Parathyroid adenoma (tissue), 2 donors: ENCODE measurements around the gene RASGEF1B.

Experiments
- H2AFZ ChIP-seq: fragments of 300-600 bp; sonication (generic); one replicate; pipeline ENCODE4 v1.7.0; 2017; ENCODE audit warnings: antibody characterized with exemption, mild to moderate bottlenecking
- H3K27ac ChIP-seq: fragments of 300-600 bp; sonication (generic); one replicate; pipeline ENCODE4 v1.7.0; 2017
- H3K27me3 ChIP-seq: fragments of 300-600 bp; sonication (generic); one replicate; pipeline ENCODE4 v1.7.0; 2017; ENCODE audit warnings: low read length; ENCODE audit not compliant: control insufficient read depth, insufficient read depth
- H3K36me3 ChIP-seq: fragments of 300-600 bp; sonication (generic); one replicate; pipeline ENCODE4 v1.7.0; 2017; ENCODE audit warnings: low read length; ENCODE audit not compliant: control insufficient read depth, insufficient read depth
- H3K4me1 ChIP-seq: fragments of 300-600 bp; sonication (generic); one replicate; pipeline ENCODE4 v1.7.0; 2017; ENCODE audit warnings: control low read depth
- H3K4me2 ChIP-seq: fragments of 300-600 bp; sonication (generic); one replicate; pipeline ENCODE4 v1.7.0; 2017; ENCODE audit warnings: low read length
- H3K4me3 ChIP-seq: fragments of 300-600 bp; sonication (generic); one replicate; pipeline ENCODE4 v1.7.0; 2017; ENCODE audit warnings: low read depth, low read length
- H3K79me2 ChIP-seq: fragments of 300-600 bp; sonication (generic); one replicate; pipeline ENCODE4 v1.7.0; 2017; ENCODE audit warnings: control low read depth
- H3K9ac ChIP-seq: fragments of 300-600 bp; sonication (generic); one replicate; pipeline ENCODE4 v1.7.0; 2017; ENCODE audit warnings: mild to moderate bottlenecking
- H3K9me3 ChIP-seq: fragments of 300-600 bp; sonication (generic); one replicate; pipeline ENCODE4 v1.7.0; 2017; ENCODE audit warnings: low read length; ENCODE audit not compliant: control insufficient read depth
- TF ChIP-seq, protein P1 (sequence below): fragments of 300-600 bp; sonication (generic); IDR thresholded peaks from one replicate; pipeline ENCODE4 v1.7.0; 2017; ENCODE audit warnings: antibody characterized with exemption, mild to moderate bottlenecking
- donor health status: primary hyperparathyroidism.

The RASGEF1B gene

DNA sequence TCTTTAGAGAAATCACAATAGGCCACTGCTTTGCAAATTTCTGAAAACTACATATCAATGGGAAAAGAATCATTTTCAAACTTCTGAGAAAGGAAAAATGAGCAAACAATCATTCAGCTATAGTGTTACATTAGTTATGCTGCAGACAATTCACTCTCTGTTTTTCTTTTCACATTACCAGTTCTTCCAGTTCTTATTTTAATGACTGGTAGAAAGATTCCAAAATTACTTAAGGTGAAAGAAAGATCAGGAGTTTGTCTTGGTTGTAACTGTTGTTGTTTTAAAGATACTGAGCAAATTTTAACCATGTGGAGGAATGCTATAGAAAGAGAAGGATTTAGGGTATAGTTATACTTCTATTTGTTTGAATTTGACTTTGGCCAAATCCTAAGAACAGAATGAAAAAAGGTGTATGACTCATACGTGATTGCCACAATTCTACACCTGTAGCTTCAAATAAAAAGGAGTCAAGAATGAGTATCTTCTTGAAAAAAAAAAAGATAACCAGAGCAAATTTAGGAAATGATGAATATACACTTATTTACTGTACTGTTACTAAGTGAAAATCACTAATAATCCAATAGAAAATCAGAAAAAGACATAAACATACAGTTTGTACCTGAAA, 21.0 kb upstream of the RASGEF1B start:
- Histone ChIP-seq H3K36me3 (no peaks in the 10 kb centered on the region), H3K9ac (no peak overlapping the region), H3K27ac (no peak overlapping the region), H3K79me2 (no peaks in the 10 kb centered on the region), H2AFZ (no peak overlapping the region), H3K9me3 (no peaks in the 10 kb centered on the region), H3K4me2 (no peak overlapping the region), H3K4me3 (no peak overlapping the region), H3K4me1 (no peaks in the 10 kb centered on the region), H3K27me3 (no peaks in the 10 kb centered on the region)
- TF ChIP-seq, protein P1, sequence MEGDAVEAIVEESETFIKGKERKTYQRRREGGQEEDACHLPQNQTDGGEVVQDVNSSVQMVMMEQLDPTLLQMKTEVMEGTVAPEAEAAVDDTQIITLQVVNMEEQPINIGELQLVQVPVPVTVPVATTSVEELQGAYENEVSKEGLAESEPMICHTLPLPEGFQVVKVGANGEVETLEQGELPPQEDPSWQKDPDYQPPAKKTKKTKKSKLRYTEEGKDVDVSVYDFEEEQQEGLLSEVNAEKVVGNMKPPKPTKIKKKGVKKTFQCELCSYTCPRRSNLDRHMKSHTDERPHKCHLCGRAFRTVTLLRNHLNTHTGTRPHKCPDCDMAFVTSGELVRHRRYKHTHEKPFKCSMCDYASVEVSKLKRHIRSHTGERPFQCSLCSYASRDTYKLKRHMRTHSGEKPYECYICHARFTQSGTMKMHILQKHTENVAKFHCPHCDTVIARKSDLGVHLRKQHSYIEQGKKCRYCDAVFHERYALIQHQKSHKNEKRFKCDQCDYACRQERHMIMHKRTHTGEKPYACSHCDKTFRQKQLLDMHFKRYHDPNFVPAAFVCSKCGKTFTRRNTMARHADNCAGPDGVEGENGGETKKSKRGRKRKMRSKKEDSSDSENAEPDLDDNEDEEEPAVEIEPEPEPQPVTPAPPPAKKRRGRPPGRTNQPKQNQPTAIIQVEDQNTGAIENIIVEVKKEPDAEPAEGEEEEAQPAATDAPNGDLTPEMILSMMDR = no peak

DNA sequence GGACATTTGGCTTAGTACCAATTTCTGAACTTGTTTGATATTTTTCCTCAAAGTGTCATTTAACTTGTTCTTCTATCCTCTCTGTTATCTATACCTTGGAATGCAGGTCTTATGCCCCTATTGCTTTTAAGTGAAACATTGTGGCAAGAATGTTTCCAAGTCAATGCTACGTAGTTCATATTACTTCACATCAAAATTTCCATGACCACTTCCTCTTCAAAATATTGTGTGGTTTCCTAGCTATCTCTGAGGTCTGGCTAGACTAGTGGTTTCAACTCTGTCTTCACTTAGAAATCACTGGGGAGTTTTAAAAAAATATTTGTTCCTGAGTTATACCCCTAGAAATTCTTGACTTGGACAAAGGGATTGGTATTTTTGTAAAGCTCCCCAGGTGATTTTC, 20.2 kb upstream of the RASGEF1B start:
- Histone ChIP-seq H3K4me3 (no peak overlapping the region), H3K27me3 (no peaks in the 10 kb centered on the region), H2AFZ (no peak overlapping the region), H3K27ac (no peak overlapping the region), H3K4me2 (no peak overlapping the region), H3K4me1 (no peaks in the 10 kb centered on the region), H3K9ac (no peak overlapping the region), H3K36me3 (no peaks in the 10 kb centered on the region), H3K9me3 (no peaks in the 10 kb centered on the region), H3K79me2 (no peaks in the 10 kb centered on the region)
- TF ChIP-seq, protein P1 = no peak

DNA sequence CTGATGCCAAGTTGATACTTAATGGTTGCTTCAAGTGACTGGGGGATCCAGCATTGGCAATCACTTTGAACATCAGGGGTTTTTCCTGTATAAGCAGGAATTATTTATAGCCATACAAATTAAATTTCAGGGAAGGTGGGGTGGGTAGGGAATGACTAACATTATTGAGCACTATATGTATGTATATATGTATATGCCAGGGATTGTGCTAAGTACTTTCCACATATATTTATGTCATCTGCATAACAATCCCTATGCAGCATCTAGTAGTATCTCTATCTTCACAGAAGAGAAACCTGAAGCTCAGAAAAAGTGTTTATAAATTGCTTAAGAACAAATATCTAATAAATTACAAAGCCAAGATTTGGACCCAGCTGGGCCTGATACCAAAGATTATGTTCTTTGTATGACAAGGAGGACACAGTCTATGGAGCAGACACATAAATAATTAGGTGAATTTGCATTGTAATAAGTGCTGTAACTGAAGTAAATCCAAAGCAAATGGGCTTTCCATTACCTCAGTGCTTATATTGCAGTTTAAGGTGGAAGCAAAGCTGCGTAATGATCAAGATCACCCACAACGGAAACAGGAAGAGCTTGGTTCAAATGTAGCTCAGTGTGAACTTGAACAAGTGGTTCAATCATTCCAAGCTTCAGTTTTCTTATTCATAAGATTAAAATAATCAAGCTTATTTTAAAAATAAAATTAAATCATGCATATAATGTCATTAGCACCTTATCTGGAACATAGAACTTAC, 18.9 kb upstream of the RASGEF1B start:
- Histone ChIP-seq H3K79me2 (no peaks in the 10 kb centered on the region), H2AFZ (no peak overlapping the region), H3K4me2 (no peak overlapping the region), H3K9me3 (no peaks in the 10 kb centered on the region), H3K27me3 (no peaks in the 10 kb centered on the region), H3K9ac (no peak overlapping the region), H3K4me1 (no peaks in the 10 kb centered on the region), H3K4me3 (no peak overlapping the region), H3K36me3 (no peaks in the 10 kb centered on the region), H3K27ac (no peak overlapping the region)
- TF ChIP-seq, protein P1 = no peak

DNA sequence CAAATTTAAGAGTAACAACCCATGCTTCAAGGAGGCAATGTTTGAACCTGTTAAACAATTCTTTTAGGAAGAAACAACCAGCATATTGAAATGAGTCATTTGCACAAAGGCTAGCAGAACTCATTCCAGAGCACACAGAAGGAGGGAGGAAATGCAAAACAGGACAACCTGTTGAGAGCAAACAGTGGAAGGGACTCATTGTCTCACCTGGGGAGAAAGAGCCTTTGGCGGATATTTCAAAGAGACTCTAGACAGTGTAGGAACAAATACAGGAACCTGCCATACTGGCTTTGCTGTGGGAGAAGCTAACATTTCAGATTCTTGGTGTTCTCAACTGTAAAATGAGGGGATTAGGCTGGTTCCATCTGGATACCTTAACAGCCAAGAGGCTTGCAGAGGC, 14.8 kb upstream of the RASGEF1B start:
- no peak overlapping the region for H2AFZ ChIP-seq
- H3K27me3 ChIP-seq = no peaks in the 10 kb centered on the region
- H3K9ac ChIP-seq = no peak overlapping the region
- no peak overlapping the region for H3K4me3 ChIP-seq
- TF ChIP-seq, protein P1 = no peak
- no peaks in the 10 kb centered on the region for H3K79me2 ChIP-seq
- no peaks in the 10 kb centered on the region for H3K4me1 ChIP-seq
- H3K4me2 ChIP-seq = no peak overlapping the region
- no peak overlapping the region for H3K27ac ChIP-seq
- no peaks in the 10 kb centered on the region for H3K9me3 ChIP-seq
- H3K36me3 ChIP-seq = no peaks in the 10 kb centered on the region
